ENCODE data around the gene CT47A1.

- TF ChIP-seq, protein P1, sequence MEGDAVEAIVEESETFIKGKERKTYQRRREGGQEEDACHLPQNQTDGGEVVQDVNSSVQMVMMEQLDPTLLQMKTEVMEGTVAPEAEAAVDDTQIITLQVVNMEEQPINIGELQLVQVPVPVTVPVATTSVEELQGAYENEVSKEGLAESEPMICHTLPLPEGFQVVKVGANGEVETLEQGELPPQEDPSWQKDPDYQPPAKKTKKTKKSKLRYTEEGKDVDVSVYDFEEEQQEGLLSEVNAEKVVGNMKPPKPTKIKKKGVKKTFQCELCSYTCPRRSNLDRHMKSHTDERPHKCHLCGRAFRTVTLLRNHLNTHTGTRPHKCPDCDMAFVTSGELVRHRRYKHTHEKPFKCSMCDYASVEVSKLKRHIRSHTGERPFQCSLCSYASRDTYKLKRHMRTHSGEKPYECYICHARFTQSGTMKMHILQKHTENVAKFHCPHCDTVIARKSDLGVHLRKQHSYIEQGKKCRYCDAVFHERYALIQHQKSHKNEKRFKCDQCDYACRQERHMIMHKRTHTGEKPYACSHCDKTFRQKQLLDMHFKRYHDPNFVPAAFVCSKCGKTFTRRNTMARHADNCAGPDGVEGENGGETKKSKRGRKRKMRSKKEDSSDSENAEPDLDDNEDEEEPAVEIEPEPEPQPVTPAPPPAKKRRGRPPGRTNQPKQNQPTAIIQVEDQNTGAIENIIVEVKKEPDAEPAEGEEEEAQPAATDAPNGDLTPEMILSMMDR (IDR thresholded peaks at IDR 0.05): no peak
- TF ChIP-seq POLR2A (IDR thresholded peaks at IDR 0.05): no peak
These were observed 29.3 kb upstream of the CT47A1 start for GRCh38 chrX:121014826-121015225.
